ENCODE measurements around the gene PRR20G. TPM values are rescaled to one million over a fixed set of nuclear protein-coding genes. Genes with fewer than 3 reads are reported as not detected.

Gene PRR20G
- not detected in 2 replicates for total RNA-seq (2021)
- Bru-seq, nascent RNA = not detected
- BruChase-seq, experiment 1, labeled RNA remaining after a 2-hour chase = not detected
- not detected for BruChase-seq, experiment 2, labeled RNA remaining after a 6-hour chase
- long read RNA-seq = 0 reads

DNA sequence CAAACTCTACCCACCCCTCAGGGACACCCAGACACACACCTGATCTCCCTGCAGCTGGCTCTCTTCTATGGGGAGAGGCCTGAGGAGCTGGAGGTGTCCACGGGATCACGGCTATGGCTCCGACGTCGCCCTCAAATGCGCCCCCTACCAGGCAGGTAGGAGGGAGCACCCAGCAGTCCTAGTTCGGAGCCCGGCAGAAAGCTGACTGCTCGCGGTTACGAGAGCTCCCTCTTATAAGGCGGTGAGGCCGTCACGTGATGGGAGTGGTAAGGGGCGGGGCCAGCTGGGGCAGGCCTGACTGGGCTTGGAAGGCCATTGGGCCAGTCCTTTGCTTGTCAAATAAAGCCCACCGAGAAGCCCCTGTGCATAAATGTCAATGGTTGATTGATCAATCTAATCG is at the start of gene PRR20G:
Gene PRR20G, minus strand, starts transcription at position 207 of the 400 bp plus-strand sequence. CDS start 681 bp downstream, outside the sequence.
- H3K4me2 ChIP-seq = peak within 1 kb of the TSS; percentile 35; the same call in 1 of the 2 replicates

DNA sequence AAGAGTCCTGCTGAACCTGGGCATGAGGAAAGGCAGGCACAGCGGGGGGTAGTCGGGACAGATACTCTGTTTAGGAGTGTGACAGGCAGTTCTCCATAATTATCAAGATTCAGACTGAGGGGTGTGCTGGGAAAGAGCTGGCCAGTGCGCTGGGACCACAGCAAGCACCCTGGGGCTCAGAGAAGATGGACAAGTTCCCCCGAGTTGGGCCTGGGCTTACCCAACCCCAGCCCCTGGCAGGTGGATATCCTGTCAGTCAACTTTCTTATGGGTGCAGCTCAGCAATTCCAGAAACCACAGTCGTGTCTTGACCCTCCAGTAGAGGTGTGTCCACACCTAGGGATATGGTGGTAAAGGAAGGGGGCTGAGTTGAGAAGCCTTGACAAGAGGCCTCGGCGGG is 49.2 kb upstream of the PRR20G start:
- Histone ChIP-seq H3K4me3 (no peak overlapping the region), H2AFZ (no peak overlapping the region), H3K4me1 (replicated peaks; ENCODE audit: insufficient read depth) (no peaks in the 10 kb centered on the region), H3F3A (ENCODE audit: insufficient read depth, low read depth) (peaks cover 6% of the 10 kb centered on the region; the same call in 1 of the 2 replicates), H3K9me2 (ENCODE audit: insufficient read depth) (no peaks in the 10 kb centered on the region; the same call in 1 of the 2 replicates), H3K9me3 (ENCODE audit: insufficient read depth, low read depth) (no peaks in the 10 kb centered on the region; the same call in 1 of the 2 replicates), H3K27ac (no peak overlapping the region), H3K36me3 (ENCODE audit: low read depth) (no peaks in the 10 kb centered on the region), H3K79me2 (ENCODE audit: low read depth) (no peaks in the 10 kb centered on the region), H3K4me2 (no peak overlapping the region), H3K27me3 (ENCODE audit: insufficient read depth, low read depth) (peaks cover 31% of the 10 kb centered on the region), H4K20me1 (ENCODE audit: insufficient read depth) (no peaks in the 10 kb centered on the region)
- DNase-seq = no peak
- BruUV-seq (replicated peaks) = no TSS peak
- POLR2A ChIA-PET (ENCODE audit: unreplicated experiment) = no interaction called here
- no peak for TF ChIP-seq EZH2 (IDR thresholded peaks at IDR 0.05; ENCODE audit: low read depth)
- TF ChIP-seq, protein P1, sequence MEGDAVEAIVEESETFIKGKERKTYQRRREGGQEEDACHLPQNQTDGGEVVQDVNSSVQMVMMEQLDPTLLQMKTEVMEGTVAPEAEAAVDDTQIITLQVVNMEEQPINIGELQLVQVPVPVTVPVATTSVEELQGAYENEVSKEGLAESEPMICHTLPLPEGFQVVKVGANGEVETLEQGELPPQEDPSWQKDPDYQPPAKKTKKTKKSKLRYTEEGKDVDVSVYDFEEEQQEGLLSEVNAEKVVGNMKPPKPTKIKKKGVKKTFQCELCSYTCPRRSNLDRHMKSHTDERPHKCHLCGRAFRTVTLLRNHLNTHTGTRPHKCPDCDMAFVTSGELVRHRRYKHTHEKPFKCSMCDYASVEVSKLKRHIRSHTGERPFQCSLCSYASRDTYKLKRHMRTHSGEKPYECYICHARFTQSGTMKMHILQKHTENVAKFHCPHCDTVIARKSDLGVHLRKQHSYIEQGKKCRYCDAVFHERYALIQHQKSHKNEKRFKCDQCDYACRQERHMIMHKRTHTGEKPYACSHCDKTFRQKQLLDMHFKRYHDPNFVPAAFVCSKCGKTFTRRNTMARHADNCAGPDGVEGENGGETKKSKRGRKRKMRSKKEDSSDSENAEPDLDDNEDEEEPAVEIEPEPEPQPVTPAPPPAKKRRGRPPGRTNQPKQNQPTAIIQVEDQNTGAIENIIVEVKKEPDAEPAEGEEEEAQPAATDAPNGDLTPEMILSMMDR (conservative IDR thresholded peaks at IDR 0.05) = no peak
- CTCF ChIA-PET = no interaction called here
- intact Hi-C loops (cut with micrococcal nuclease; ENCODE audit: unreplicated experiment) = no loop called here

More for the DNA sequence above, at the start of gene PRR20G:
- Histone ChIP-seq H3K4me1 (replicated peaks; ENCODE audit: insufficient read depth) (no peaks in the 10 kb centered on the region), H2AFZ (no peak within 1 kb of the TSS), H3K4me3 (no peak within 1 kb of the TSS), H3K9me3 (ENCODE audit: insufficient read depth, low read depth) (no peaks in the 10 kb centered on the region), H3K9me2 (ENCODE audit: insufficient read depth) (no peaks in the 10 kb centered on the region), H3F3A (ENCODE audit: insufficient read depth, low read depth) (no peaks in the 10 kb centered on the region), H4K20me1 (ENCODE audit: insufficient read depth) (no peaks in the 10 kb centered on the region), H3K36me3 (ENCODE audit: low read depth) (no peaks in the 10 kb centered on the region), H3K79me2 (ENCODE audit: low read depth) (no peaks in the 10 kb centered on the region), H3K27ac (no peak within 1 kb of the TSS), H3K27me3 (ENCODE audit: insufficient read depth, low read depth) (peaks cover 8% of the 10 kb centered on the region; the same call in 1 of the 2 replicates)
- CTCF ChIA-PET = no interaction called here
- no peak for TF ChIP-seq EZH2 (IDR thresholded peaks at IDR 0.05; ENCODE audit: low read depth)
- TF ChIP-seq, protein P1 (conservative IDR thresholded peaks at IDR 0.05) = no peak
- no peak for DNase-seq
- BruUV-seq (replicated peaks) = no TSS peak
- POLR2A ChIA-PET (ENCODE audit: unreplicated experiment) = no interaction called here
- intact Hi-C loops (cut with micrococcal nuclease; ENCODE audit: unreplicated experiment) = no loop called here

DNA sequence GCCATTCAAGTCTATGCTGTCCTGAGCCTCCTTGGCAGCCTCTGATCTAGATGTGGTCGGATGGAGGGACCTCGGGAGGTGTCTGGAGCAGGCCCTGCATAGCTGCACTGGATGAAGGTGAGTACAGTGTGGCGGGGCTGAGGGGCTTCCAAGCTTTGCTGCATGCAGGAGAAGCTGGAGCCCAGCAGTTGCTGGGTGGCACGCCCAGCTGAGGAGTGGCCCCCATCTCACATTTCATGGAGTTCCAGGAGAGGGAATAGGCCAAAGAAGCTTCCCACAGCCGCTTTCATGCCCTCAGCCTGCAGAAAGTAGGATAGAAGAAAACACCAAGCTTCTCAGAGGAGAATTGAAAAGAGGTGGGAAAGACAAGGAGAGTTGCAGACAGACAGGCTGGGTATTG is 48.3 kb upstream of the PRR20G start:
- Histone ChIP-seq H3F3A (ENCODE audit: insufficient read depth, low read depth) (peaks cover 6% of the 10 kb centered on the region; the same call in 1 of the 2 replicates), H3K9me3 (ENCODE audit: insufficient read depth, low read depth) (no peaks in the 10 kb centered on the region; the same call in 1 of the 2 replicates), H3K9me2 (ENCODE audit: insufficient read depth) (no peaks in the 10 kb centered on the region; the same call in 1 of the 2 replicates), H3K4me1 (replicated peaks; ENCODE audit: insufficient read depth) (no peaks in the 10 kb centered on the region), H3K27me3 (ENCODE audit: insufficient read depth, low read depth) (peaks cover 31% of the 10 kb centered on the region), H3K4me2 (no peak overlapping the region), H3K36me3 (ENCODE audit: low read depth) (no peaks in the 10 kb centered on the region), H3K79me2 (ENCODE audit: low read depth) (no peaks in the 10 kb centered on the region), H3K27ac (no peak overlapping the region), H3K4me3 (no peak overlapping the region), H2AFZ (no peak overlapping the region), H4K20me1 (ENCODE audit: insufficient read depth) (no peaks in the 10 kb centered on the region)
- ChIA-PET POLR2A (ENCODE audit: unreplicated experiment) (no interaction called here), CTCF (no interaction called here)
- TF ChIP-seq, protein P1 (conservative IDR thresholded peaks at IDR 0.05) = no peak
- no peak for TF ChIP-seq EZH2 (IDR thresholded peaks at IDR 0.05; ENCODE audit: low read depth)
- DNase-seq = no peak
- intact Hi-C loops (cut with micrococcal nuclease; ENCODE audit: unreplicated experiment) = no loop called here
- BruUV-seq (replicated peaks) = no TSS peak

Measured in PC-9 (cell line).